NT2/D1 (cell line): Measurements from ENCODE around the gene TATDN2.

Experiments used
- SUZ12 ChIP-seq: IDR thresholded peaks from 2 replicates; pipeline ENCODE4 v1.6.1; 2011; ENCODE audit not compliant: insufficient read length, insufficient read depth; ENCODE audit errors: extremely low read depth
- YY1 ChIP-seq: IDR thresholded peaks from 2 replicates; pipeline ENCODE4 v1.6.1; 2011; ENCODE audit not compliant: insufficient read length, insufficient read depth
- ZNF274 ChIP-seq: IDR thresholded peaks from 2 replicates; pipeline ENCODE4 v1.6.1; 2011; ENCODE audit warnings: mild to moderate bottlenecking, low read depth, low read length

DNA sequence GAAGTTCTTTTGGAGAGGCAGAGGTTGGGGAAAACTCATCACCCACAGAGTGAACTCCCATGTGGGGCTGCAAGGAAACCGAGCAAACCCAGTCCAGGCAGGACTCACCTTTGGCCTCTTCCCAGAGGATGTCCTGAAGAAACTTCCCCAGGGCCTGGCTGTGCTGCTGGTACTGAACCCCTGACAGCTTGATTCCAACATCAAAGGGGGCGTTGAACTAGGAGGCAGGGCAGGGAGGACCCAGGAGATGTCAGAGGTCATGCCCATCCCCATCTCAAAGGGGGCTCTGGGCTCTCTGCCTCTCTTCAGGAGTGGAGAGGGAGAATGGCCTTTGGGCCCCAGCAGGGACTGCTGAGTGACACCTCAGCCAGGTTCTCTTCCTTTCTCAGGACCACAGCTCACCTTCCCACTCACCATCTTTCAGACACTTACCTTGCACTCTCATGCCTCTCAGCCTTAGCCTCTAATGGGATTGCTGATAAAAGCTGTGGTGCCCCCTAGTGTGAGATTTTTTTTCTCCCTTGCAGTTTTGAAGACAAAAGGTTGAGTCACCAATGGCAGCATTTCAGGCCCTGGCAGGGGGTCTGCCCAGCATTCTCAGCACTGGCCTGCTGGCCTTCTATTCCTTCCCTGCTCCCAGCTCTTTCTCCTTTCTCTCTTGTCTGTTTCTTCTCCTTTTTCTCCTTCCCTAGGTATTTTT is 38.5 kb downstream of the TATDN2 start:
- no peak for TF ChIP-seq YY1
- no peak for TF ChIP-seq ZNF274
- no peak for TF ChIP-seq SUZ12
